A204.1 (cell line): Measurements from ENCODE around the gene DDA1.

Experiments used
- FAIRE-seq: peaks from 2 replicates; lab custom pipeline; 2012; peaks lifted over from hg19 to GRCh38; lab: Jason Lieb, UNC

DDA1 gene

GRCh38 chr19:17312189-17313113 lies 3.1 kb downstream of the DDA1 start:
- no peak for FAIRE-seq

- no peak for FAIRE-seq
Observed at GRCh38 chr19:17314007-17314593, 4.7 kb downstream of the DDA1 start.

GRCh38 chr19:17318966-17319365 lies 9.6 kb downstream of the DDA1 start:
- FAIRE-seq: no peak

GRCh38 chr19:17319473-17320238 lies 10.3 kb downstream of the DDA1 start:
- FAIRE-seq: no peak

- FAIRE-seq: no peak
Observed at GRCh38 chr19:17320435-17320834, 11.1 kb downstream of the DDA1 start.

GRCh38 chr19:17321655-17322489 lies 12.5 kb downstream of the DDA1 start:
- no peak for FAIRE-seq

GRCh38 chr19:17322854-17323253 lies 13.5 kb downstream of the DDA1 start:
- no peak for FAIRE-seq

GRCh38 chr19:17323300-17323963 lies 14.1 kb downstream of the DDA1 start:
- FAIRE-seq: no peak

GRCh38 chr19:17323964-17324332 lies 14.6 kb downstream of the DDA1 start:
- no peak for FAIRE-seq

- FAIRE-seq: no peak
Observed at GRCh38 chr19:17324357-17325114, 15.2 kb downstream of the DDA1 start.

GRCh38 chr19:17325133-17325532 lies 15.8 kb downstream of the DDA1 start:
- no peak for FAIRE-seq

GRCh38 chr19:17325881-17326594 lies 16.7 kb downstream of the DDA1 start:
- no peak for FAIRE-seq

- no peak for FAIRE-seq
Observed at GRCh38 chr19:17326595-17326966, 17.2 kb downstream of the DDA1 start.

- FAIRE-seq: no peak
Observed at GRCh38 chr19:17327068-17327653, 17.8 kb downstream of the DDA1 start.

- no peak for FAIRE-seq
Observed at GRCh38 chr19:17327654-17328516, 18.5 kb downstream of the DDA1 start.

GRCh38 chr19:17328517-17329365 lies 19.4 kb downstream of the DDA1 start:
- FAIRE-seq: no peak

GRCh38 chr19:17329366-17330261 lies 20.3 kb downstream of the DDA1 start:
- FAIRE-seq: no peak
